GM21825 (cell line): ENCODE data around the gene TMEM19.
"Not testable (repeated sequence)": the region's sequence is repeated elsewhere in the genome, so short reads cannot be mapped to it uniquely, and the experiment has no call there.

Experiments
- ATAC-seq: cut with Tn5 transposase; IDR thresholded peaks from one replicate; pipeline ENCODE4 v1.9.1; 2021; ENCODE audit warnings: mild to moderate bottlenecking, moderate library complexity; ENCODE audit not compliant: unreplicated experiment

TMEM19 gene

DNA sequence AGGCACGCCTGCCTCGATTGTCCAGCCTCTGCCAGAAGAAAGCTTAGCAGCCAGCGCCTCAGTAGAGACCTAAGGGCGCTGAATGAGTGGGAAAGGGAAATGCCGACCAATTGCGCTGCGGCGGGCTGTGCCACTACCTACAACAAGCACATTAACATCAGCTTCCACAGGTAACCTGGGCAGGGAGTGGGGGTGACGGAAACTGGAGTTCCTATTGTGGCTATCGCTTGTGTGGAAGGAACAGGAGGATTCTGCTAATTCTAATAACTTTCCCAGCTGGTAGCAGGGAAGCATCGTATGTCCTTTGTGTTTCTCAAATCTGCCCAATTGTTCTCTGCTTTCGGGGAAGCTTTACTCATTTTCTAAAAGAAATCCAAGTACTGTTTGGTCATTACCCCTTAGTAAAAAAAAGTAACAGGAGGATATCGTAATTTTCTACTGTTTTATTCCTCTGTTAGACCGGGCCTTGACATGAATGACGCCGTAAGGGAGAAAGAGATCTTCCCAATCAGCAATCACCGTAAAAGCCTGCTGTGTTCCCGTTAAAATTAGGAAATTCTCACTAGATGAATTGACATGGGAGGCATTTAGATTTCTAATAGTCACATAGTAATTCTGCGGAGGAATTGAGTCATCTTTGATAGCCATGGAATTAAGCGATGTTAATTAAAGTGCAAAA lies 21.3 kb upstream of the TMEM19 start:
- ATAC-seq, result no peak

DNA sequence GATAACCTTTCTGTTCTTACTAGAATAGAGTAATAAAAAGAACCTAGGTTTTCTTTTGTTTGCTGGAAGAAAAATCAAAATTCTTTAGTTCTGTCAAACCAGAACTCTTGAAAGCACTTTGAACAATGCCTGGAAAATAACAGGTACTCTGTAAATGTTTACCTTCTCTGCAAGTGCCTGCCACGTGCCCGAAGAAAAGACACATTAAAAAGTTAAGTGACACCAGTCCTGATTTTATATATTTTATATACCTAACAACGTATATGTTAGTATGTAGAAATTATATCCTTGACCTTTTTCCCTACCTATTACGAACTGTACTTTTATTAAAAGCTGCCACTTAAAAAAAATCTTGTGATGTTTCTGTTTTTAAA lies 20.8 kb upstream of the TMEM19 start:
- ATAC-seq, result no peak

DNA sequence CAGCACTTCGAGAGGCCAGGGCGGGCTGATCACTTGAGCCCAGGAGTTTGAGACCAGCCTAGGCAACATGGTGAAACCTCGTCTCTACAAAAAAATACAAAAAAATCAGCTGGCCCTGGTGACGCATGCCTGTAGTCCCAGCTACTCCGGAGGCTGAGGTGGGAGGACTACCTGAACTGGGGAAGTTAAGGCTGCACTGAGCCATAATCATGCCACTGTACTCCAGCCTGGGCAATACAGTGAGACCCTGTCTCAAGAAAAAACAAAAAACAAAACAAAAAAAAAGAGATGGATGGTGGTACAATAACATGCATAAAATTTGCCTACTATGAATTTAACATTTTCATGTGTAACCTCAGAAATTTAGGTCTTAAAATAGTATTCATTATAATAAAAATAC lies 19.6 kb upstream of the TMEM19 start:
- no peak for ATAC-seq

DNA sequence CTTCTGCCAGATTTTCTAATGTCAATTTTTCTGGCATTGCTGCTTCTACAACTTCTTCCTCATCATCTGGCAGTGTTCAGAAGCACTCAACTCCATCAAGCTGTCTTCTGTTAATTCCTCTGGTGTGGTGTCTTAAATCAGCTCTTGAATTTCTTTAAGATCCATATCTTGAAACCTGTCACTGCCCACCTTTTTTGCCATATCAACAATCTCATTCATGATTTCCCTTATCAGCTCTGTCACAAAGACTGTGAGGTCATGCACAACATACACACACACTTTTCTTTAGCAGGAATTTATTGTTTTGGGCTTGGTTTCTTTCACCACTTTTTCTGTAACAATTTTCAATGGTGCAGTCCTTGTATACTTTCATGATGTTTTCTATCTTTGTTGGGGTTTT lies 14.6 kb upstream of the TMEM19 start:
- no peak for ATAC-seq

DNA sequence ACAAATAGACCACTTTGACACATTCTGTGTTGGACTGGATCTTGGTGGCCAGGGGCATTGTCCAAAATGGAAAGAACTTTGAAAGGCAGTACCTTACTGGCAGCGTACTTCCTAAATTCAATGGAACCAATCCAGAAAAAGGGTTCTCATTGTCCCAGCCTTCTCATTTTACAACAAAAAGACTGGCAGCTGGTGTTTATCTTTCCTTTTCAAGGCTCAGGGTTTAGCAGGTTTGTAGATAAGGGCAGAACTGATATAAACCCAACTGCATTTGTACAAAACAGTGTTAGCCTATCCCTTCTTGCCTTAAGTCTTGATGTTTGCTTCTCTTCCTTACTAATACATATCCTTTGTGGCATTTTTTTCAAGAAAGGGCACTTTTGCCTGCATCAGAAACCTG lies 14.1 kb upstream of the TMEM19 start:
- no peak for ATAC-seq

DNA sequence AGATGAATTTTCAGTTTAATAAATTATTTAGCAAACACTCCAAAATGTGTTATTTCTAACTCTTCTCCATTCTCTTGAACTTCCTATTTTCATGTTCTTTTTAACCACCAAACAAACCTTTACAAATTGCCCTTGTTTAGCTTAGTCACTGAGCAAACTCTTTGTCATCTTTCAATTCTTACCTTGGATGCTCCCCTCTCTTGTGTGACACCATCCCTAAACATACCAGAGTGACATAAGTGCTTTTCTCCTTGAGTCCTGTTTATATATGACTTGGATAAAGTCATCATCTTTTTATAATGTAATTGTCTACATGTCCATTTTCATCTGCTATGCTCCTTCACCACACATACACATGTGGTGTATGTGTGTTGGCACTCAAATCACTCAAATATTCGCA lies 3.4 kb upstream of the TMEM19 start:
- no peak for ATAC-seq

- no peak for ATAC-seq
Measured at GRCh38 chr12:71683633-71684032, 2.2 kb upstream of the TMEM19 start.

DNA sequence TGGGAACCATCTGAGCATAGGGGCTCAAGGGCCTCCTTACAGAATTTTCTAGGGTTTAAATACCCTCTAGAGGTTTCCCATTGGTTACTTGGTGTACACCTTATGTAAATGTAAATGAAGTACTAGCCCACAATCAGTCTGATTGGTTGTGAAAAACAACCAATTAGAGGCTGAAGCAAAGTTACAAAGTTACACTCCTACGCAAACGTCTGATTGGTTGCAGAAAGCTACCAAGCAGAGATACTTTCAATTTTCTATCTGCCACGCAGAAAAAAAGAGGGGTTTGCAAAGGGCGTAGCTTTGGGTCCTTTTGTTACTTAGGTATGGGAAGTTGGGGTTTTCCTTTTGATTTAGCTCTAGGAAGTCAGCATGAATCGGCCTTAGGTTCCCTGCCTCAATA lies 1.8 kb upstream of the TMEM19 start:
- ATAC-seq, result no peak

DNA sequence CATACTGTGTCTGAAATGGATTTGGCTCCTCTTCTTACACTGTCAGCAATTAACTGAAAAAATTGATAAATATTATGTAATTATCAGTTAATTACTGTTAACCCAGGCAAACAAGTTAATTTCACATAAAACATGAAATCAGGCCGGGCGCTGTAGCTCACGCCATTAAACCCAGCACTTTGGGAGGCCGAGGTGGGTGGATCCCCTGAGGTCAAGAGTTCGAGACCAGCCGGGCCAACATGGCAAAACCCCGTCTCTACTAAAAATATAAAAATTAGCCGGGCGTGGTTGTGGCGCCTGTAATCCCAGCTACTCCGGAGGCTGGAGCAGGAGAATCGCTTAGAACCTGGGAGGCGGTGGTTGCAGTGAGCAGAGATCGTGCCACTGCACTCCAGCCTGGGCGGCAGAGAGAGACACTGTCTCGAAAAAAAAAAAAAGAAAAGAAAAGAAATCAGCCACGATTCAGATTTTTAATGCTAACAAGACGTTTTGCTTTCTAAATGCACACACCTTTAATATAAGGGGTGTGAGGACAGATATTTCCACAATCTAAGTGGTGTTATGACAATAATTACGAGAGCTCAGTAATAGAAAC lies 473 bp upstream of the TMEM19 start:
- no peak for ATAC-seq

- ATAC-seq, result no peak
Measured at GRCh38 chr12:71686658-71687025, 760 bp downstream of the TMEM19 start.

DNA sequence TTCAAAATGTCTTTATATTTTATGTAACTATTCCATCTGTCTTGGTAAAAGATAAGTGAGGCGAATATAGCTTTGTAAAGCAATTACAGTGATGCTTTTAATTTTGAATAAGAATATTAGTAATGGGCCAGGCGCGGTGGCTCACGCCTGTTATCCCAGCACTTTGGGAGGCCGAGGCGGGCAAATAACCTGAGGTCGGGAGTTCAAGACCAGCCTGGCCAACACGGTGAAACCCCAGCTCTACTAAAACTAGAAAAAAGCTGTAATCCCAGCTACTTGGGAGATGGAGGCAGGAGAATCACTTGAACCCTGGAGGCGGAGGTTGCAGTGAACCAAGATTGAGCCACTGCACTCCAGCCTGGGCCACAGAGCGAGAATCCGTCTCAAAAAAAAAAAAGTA lies 1.3 kb downstream of the TMEM19 start:
- not testable (repeated sequence) for ATAC-seq

DNA sequence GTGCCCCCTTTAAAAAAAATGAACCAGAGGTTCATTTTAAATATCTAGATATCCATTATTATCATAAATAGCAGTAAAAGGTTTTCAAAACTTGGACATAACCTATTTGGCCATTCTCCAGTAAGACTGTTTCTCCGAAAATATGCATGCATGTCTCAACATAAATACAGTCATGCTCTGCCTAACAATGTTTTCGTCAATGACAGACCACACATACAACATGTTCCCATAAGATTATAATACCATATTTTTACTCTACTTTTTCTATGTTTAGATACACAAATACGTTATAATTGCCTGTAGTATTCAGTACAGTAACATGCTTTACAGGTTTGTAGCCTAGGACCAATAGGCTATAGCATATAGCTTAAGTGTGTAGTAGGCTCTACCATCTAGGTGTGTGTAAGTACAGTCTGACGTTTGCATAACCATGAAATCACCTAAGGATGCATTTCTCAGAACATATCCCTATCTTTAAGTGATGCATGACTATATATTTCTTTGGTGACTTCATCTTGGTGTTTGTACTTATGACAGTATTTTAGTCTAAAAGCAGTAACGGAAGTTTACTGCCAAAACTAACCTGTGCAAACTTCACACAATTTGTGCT lies 3.2 kb downstream of the TMEM19 start:
- no peak for ATAC-seq

GRCh38 chr12:71691504-71692129 lies 5.7 kb downstream of the TMEM19 start:
- no peak for ATAC-seq

DNA sequence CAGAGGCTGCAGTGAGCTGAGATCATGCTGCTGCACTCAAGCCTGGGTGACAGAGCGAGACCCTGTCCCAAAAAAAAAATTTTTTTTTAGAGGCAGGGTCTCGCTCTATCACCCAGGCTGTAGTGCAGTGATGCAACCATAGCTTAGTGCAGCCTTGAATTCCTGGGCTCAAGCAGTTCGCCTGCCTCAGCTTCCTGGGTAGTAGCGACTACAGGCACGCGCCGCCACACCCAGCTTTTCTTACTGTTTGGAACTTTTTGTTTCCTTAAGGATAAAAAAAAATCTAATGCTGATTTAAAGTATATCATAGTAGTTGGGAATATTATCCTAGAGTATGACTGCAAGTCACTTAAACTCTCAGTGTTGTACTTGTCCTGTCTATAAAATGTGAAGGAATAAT lies 7.2 kb downstream of the TMEM19 start:
- no peak for ATAC-seq

DNA sequence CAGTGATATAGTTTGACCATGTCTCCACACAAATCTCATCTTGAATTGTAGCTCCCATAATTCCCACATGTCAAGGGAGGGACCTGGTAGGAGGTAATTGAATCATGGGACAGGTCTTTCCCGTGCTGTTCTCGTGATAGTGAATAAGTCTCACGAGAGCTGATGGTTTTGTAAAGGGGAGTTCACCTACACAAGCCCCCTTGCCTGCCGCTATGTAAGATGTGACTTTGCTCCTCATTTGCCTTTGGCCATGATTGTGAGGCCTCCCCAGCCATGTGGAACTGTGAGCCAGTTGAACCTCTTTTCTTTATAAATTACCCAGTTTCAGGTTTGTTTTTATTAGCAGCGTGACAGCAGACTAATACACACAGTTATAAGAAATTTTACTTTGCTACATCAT lies 7.8 kb downstream of the TMEM19 start:
- peak; percentile 15 for ATAC-seq

DNA sequence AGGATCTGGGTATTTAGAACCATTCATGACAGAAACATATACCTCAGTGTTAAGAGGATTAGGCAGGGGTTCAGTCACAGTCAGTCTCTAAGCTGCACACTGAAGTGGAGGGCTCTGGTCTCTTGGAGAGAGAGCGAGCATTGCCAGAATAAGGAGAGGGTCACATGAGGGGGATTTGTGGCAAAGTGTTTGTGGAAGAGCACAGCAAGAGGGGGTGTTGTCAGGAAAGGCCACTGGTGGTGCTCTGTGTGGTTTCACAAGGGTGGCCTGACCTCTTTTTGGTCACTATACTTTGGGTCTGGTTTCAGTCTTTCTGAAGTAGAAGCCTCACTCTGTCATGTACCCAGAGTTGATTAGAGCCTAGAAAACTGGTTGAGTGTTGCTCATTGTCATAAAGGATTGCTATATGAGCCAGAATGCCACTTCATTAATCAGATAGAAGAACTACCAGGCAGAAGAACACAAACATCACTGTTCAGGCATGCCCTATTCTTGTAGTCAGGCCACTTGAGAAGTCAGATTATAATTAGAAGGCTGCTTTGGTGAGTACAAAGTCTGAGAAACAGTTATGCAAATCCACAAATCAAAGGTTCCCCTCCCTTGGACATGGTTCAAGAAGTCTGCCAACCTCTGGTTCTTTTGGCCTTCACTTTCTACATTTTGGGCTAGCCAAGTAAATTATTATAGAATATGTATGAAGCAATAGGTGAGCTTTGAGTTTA lies 8.4 kb downstream of the TMEM19 start:
- ATAC-seq, result peak; percentile 86

DNA sequence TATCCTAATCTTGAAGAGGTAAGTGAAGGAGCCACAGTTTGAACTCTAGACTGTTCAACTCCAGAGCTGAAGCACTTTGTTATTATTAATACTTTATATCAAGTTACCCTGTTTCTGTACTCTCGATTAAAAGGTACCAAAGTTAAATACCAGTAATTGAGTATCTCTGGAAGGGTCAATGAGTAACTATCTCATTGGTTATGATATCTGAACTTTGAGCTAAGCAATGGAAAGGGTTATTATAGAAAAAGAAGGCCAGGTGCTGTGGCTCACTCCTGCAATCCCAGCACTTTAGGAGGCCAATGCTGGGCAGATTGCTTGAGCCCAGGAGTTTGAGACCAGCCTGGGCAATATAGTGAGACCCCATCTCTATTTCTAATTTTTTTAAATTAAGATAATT lies 9.9 kb downstream of the TMEM19 start:
- ATAC-seq, result no peak

GRCh38 chr12:71702181-71702580 lies 16.3 kb downstream of the TMEM19 start:
- not testable (repeated sequence) for ATAC-seq

- no peak for ATAC-seq
Measured at GRCh38 chr12:71702590-71702989, 16.7 kb downstream of the TMEM19 start.

DNA sequence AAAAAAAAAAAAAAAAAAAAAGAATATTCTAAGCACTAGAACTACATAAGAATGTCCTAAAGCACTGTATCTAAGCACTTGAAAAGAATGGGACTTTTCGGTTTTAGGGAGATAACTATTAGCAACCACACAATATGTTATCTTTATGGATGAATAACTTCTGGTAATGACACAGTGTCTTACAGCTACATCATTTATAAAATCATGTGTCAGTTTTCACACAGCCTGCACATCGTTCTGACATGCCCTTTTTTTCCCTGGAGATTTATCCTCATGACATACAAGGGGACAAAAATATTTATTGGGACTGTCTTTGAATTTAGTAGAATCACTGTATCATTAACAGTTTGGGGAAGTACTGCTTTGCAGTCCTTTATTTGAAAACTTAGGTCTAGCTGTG lies 17.3 kb downstream of the TMEM19 start:
- no peak for ATAC-seq

DNA sequence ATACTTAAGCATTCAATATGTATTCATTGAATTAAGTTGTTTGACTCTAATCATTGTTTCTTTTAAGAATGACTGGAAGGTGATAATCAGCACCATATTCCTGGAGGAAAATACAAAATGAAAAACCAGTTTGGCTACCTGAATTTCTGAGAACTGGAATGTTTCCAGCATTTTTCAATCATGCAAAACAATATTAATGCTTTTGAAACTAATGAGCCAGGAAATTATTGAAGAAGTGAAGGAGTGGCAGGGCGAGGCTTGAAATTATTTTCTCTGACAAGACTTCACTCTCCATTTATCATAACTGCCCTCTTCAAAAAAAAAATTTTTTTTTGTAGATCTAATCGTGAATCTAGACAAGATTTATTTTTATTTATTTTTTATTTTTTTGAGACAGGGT lies 19.0 kb downstream of the TMEM19 start:
- no peak for ATAC-seq

DNA sequence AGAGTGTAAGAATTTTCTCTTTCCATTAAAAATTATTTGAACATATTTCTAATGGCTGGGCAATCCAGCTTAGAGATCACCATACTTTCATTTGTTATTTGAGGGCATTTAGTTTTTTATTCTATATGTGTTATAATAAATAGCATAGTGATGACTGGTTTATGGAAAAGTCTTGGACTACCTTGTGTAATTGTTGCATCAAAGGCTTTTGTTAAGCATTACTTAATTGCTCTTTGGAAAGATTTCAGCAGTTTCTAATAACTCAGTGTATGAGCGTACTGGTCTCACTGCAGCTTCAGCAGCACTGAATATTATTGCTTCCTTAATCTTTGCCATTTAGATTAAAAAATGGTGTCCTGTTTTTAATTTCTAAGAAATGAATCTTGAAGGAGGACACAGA lies 22.8 kb downstream of the TMEM19 start:
- ATAC-seq, result no peak
